CD4-positive, alpha-beta T cell (primary cell): ENCODE data around the gene PPM1H. TPM values are rescaled to one million over a fixed set of nuclear protein-coding genes. Genes with fewer than 3 reads are reported as not detected.

Experiments used
- ATAC-seq: fragments of 200-7000 bp; cut with Tn5 transposase; one replicate; pipeline ENCODE4 v1.10.0; 2022; ENCODE audit warnings: mild to moderate bottlenecking; ENCODE audit not compliant: poor library complexity
- CTCF ChIA-PET: fragments of 350-600 bp; sonication (Branson Sonifier 250); formaldehyde crosslinking; loops from one replicate; lab custom pipeline; 2021; ENCODE audit warnings: antibody characterized with exemption, inconsistent platforms; lab: Charles Lee
- POLR2A ChIA-PET: fragments of 350-600 bp; sonication (Branson Sonifier 250); formaldehyde crosslinking; loops from one replicate; lab custom pipeline; 2021; ENCODE audit warnings: antibody characterized with exemption, inconsistent platforms; lab: Charles Lee
- DNase-seq, 14 experiments: peaks; one replicate each; pipeline ENCODE4 v3.0.0-alpha.2; 2013 to 2020; ENCODE audit warnings: mixed read lengths in 2 of 14
- H3K27ac ChIP-seq, 2 donors: one replicate each; pipeline versions ENCODE4 v1.5.1 to v1.7.0; 2013; ENCODE audit warnings: low read length in 2 of 2, low read depth in 1 of 2, mild to moderate bottlenecking in 1 of 2
- H3K27me3 ChIP-seq, 2 experiments: 1 replicate in 1 of 2; 2 replicates in 1 of 2; pipeline versions ENCODE4 v1.6.1 to v1.7.0; 2013; ENCODE audit warnings: low read length in 2 of 2, control low read depth in 1 of 2, mild to moderate bottlenecking in 1 of 2, moderate library complexity in 1 of 2; ENCODE audit not compliant: insufficient read depth in 2 of 2, control insufficient read depth in 1 of 2
- H3K36me3 ChIP-seq: one replicate; pipeline ENCODE4 v1.6.1; 2013; ENCODE audit warnings: low read length, control low read depth; ENCODE audit not compliant: insufficient read depth
- H3K4me1 ChIP-seq: one replicate; pipeline ENCODE4 v1.6.1; 2013; ENCODE audit warnings: low read length, control low read depth; ENCODE audit not compliant: insufficient read depth
- H3K4me3 ChIP-seq: one replicate; pipeline ENCODE4 v1.5.1; 2013; ENCODE audit warnings: mild to moderate bottlenecking, low read length, moderate library complexity
- H3K9me3 ChIP-seq, 2 experiments: 1 replicate in 1 of 2; 2 replicates in 1 of 2; pipeline versions ENCODE4 v1.6.1 to v1.7.0; 2013; ENCODE audit warnings: low read length in 2 of 2, mild to moderate bottlenecking in 2 of 2, control low read depth in 1 of 2, moderate library complexity in 1 of 2; ENCODE audit not compliant: control insufficient read depth in 1 of 2, insufficient read depth in 1 of 2
- H3K27ac Mint-ChIP-seq: one replicate; pipeline ENCODE4 v1.8.0; 2020; ENCODE audit warnings: mixed read lengths
- H3K27me3 Mint-ChIP-seq: one replicate; pipeline ENCODE4 v1.8.0; 2021; ENCODE audit warnings: mixed read lengths
- H3K36me3 Mint-ChIP-seq: one replicate; pipeline ENCODE4 v1.8.0; 2021; ENCODE audit warnings: low read depth, mixed read lengths
- H3K4me1 Mint-ChIP-seq: one replicate; pipeline ENCODE4 v1.8.0; 2021; ENCODE audit warnings: low read depth, mixed read lengths
- H3K4me3 Mint-ChIP-seq: one replicate; pipeline ENCODE4 v1.8.0; 2020; ENCODE audit warnings: mild to moderate bottlenecking, mixed read lengths
- H3K9me3 Mint-ChIP-seq: one replicate; pipeline ENCODE4 v1.8.0; 2020; ENCODE audit warnings: mixed read lengths
- CTCF ChIP-seq: fragments of 200-600 bp; IDR thresholded peaks from one replicate; pipeline ENCODE4 v1.8.0; 2022; ENCODE audit warnings: antibody characterized with exemption, mild to moderate bottlenecking
- intact Hi-C, 2 experiments: fragments of 100-400 bp; cut with DNase I in 1 of 2; cut with micrococcal nuclease in 1 of 2; formaldehyde crosslinking; loops; one replicate each; pipeline versions ENCODE4 v1.15.1 to v1.9.0; 2023 to 2025; cut with DNase I, micrococcal nuclease
- total RNA-seq, 174 experiments: library from RNA in 2 of 174; stranded (reverse) in 2 of 174; gene quantifications; one replicate each; pipeline ENCODE4 v1.2.3 and lab custom pipeline; 2021 to 2026

The PPM1H gene
- total RNA-seq, 2 experiments from 2014 or later = not detected

GRCh38 chr12:62963486-62964041, 28.6 kb upstream of the PPM1H start:
- H3K9me3 Mint-ChIP-seq = no peaks in the 10 kb centered on the region
- intact Hi-C loops = no loop called here
- H3K4me1 Mint-ChIP-seq = no peaks in the 10 kb centered on the region
- Histone ChIP-seq H3K4me1 (no peaks in the 10 kb centered on the region), H3K27me3 (no peaks in the 10 kb centered on the region), H3K27ac (no peak overlapping the region), H3K4me3 (no peak overlapping the region), H3K9me3 (no peaks in the 10 kb centered on the region), H3K36me3 (no peaks in the 10 kb centered on the region)
- ChIA-PET CTCF (no interaction called here), POLR2A (no interaction called here)
- ATAC-seq (no peak), DNase-seq (no peak)
- H3K27ac Mint-ChIP-seq = no peak overlapping the region
- H3K4me3 Mint-ChIP-seq = no peak overlapping the region
- no peak for TF ChIP-seq CTCF
- H3K36me3 Mint-ChIP-seq = no peaks in the 10 kb centered on the region
- H3K27me3 Mint-ChIP-seq = peaks cover 6% of the 10 kb centered on the region

GRCh38 chr12:62960324-62960723, 25.4 kb upstream of the PPM1H start:
- H3K4me1 Mint-ChIP-seq = no peaks in the 10 kb centered on the region
- peaks cover 6% of the 10 kb centered on the region for H3K27me3 Mint-ChIP-seq
- no peak overlapping the region for H3K27ac ChIP-seq
- H3K36me3 ChIP-seq = no peaks in the 10 kb centered on the region
- H3K9me3 Mint-ChIP-seq = no peaks in the 10 kb centered on the region
- no peak overlapping the region for H3K27ac Mint-ChIP-seq
- no peak overlapping the region for H3K4me3 Mint-ChIP-seq
- no peak for DNase-seq
- no peak for TF ChIP-seq CTCF
- H3K9me3 ChIP-seq = no peaks in the 10 kb centered on the region
- no peak for ATAC-seq
- no peak overlapping the region for H3K4me3 ChIP-seq
- CTCF ChIA-PET = no interaction called here
- H3K4me1 ChIP-seq = no peaks in the 10 kb centered on the region
- POLR2A ChIA-PET = no interaction called here
- intact Hi-C loops = no loop called here
- no peaks in the 10 kb centered on the region for H3K36me3 Mint-ChIP-seq
- no peaks in the 10 kb centered on the region for H3K27me3 ChIP-seq

GRCh38 chr12:62959745-62960144, 24.8 kb upstream of the PPM1H start:
- no peaks in the 10 kb centered on the region for H3K36me3 ChIP-seq
- Mint-ChIP-seq H3K27ac (no peak overlapping the region), H3K27me3 (peaks cover 6% of the 10 kb centered on the region), H3K4me3 (no peak overlapping the region), H3K9me3 (no peaks in the 10 kb centered on the region), H3K4me1 (no peaks in the 10 kb centered on the region), H3K36me3 (no peaks in the 10 kb centered on the region)
- DNase-seq (no peak), ATAC-seq (no peak)
- no peaks in the 10 kb centered on the region for H3K27me3 ChIP-seq
- ChIA-PET POLR2A (no interaction called here), CTCF (no interaction called here)
- no peak for TF ChIP-seq CTCF
- intact Hi-C loops = no loop called here
- H3K9me3 ChIP-seq = no peaks in the 10 kb centered on the region
- H3K4me1 ChIP-seq = no peaks in the 10 kb centered on the region
- H3K27ac ChIP-seq = no peak overlapping the region
- no peak overlapping the region for H3K4me3 ChIP-seq
